M059J (cell line): Measurements from ENCODE around the gene NAALADL1. TPM values are rescaled to one million over a fixed set of nuclear protein-coding genes. Genes with fewer than 3 reads are reported as not detected.

ENCODE experiments used
- DNase-seq: peaks from one replicate; pipeline ENCODE4 v3.0.0-alpha.2; 2012; ENCODE audit warnings: low read depth
- total RNA-seq: library from RNA; depleted of rRNA; stranded (reverse); fragments of >200 nt; shearing (Covaris generic); gene quantifications from 2 replicates; pipeline ENCODE4 v1.2.3, GENCODE V29; 2014; rRNA removed

The NAALADL1 gene, protein sequence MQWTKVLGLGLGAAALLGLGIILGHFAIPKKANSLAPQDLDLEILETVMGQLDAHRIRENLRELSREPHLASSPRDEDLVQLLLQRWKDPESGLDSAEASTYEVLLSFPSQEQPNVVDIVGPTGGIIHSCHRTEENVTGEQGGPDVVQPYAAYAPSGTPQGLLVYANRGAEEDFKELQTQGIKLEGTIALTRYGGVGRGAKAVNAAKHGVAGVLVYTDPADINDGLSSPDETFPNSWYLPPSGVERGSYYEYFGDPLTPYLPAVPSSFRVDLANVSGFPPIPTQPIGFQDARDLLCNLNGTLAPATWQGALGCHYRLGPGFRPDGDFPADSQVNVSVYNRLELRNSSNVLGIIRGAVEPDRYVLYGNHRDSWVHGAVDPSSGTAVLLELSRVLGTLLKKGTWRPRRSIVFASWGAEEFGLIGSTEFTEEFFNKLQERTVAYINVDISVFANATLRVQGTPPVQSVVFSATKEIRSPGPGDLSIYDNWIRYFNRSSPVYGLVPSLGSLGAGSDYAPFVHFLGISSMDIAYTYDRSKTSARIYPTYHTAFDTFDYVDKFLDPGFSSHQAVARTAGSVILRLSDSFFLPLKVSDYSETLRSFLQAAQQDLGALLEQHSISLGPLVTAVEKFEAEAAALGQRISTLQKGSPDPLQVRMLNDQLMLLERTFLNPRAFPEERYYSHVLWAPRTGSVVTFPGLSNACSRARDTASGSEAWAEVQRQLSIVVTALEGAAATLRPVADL
- 0.34 TPM in 1 of 2 replicates, not detected in the other for total RNA-seq

DNA sequence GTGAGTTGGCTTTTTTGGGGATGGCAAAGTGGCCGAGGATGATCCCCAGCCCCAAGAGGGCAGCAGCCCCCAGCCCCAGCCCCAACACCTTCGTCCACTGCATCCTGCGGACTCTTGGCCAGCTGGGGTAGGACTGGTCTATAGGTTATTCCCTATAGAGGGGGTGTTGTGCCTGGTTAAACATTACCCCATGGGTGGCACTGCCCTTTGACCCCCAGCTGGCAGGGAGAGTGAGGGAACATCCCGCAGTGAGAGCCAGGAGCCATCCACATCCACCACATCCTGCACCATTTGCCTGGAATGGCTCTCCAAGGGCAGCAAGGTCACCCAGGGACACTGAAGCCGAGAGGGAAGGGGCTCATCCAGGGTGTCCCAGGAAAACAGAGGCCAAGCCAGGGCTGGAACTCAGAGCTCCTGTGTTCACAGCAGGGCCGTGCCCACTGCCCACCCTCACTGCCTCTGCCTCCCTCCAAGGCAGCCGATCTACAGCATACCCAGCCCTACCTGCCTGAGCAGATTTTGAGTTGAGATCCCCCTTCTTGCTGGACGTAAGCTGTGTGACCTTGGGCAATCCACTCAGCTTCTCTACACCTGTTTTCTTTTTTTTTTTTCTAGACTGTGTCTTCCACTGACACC is at the start of gene NAALADL1:
Gene NAALADL1 (minus strand): TSS at position 135 of the 636 bp plus-strand sequence. CDS start 32 bp downstream, at position 103.
- DNase-seq: no peak

DNA sequence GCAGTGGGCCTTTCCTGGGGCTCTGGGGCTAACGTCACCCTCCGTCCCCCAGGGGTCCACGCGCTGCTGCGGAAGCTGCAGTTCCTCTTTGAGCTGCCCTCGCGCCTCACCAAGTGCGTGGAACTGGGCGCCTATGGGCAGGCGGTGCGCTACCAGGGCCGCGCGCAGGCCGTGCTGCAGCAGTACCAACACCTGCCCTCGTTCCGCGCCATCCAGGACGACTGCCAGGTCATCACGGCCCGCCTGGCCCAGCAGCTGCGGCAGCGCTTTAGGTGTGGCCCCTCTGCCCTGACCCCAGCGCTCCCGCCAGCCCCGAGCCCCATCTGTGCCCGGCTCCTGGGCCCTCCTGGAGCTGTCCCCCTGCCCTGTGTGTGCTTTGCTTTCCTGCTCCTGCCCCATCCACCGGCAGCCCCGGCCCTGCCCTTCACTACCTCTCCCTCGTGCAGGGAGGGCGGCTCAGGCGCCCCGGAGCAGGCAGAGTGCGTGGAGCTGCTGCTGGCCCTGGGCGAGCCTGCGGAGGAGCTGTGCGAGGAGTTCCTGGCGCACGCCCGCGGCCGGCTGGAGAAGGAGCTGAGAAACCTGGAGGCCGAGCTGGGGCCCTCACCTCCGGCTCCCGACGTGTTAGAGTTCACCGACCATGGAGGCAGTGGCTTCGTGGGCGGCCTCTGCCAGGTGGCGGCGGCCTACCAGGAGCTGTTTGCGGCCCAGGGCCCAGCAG is 49.6 kb upstream of the NAALADL1 start:
- no peak for DNase-seq

DNA sequence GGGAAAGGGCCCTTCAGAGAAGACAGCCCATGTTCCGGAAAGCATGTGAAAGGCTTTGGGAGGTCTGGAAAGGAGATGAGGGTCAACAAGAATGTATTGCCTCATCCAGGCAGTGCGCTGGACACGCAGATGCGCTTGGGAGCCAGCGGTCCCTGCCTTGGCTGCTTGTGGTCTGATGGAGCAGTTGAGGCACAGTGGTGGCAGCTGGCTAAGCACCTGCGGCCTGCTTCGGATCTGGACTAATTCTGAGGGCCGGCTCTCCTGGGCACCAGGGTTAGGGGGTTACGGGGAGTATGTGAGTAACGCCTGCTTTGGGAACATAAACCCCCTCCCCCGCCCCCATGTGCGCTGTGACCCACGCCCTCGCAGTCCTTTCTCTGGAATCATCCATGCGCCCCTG is 48.7 kb upstream of the NAALADL1 start:
- no peak for DNase-seq

DNA sequence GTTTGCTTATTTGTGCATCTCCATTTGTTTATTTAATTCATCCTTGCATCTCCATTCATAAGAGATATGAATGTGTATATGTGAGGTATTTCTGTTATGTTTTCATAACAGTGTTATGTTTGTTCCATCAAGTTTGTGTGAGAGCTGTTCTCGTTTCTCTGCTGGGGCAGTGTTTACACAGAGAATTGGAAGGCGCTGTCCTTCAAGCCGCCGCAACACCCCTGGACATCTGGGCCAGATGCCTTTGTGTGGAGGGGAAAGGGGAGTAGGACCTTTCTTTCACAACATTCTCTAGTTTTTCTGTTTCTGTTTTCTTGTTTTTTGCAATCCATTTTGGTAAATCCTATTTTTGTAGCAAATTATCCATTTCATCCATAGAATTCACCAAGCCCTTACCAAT is 46.3 kb upstream of the NAALADL1 start:
- DNase-seq: no peak

DNA sequence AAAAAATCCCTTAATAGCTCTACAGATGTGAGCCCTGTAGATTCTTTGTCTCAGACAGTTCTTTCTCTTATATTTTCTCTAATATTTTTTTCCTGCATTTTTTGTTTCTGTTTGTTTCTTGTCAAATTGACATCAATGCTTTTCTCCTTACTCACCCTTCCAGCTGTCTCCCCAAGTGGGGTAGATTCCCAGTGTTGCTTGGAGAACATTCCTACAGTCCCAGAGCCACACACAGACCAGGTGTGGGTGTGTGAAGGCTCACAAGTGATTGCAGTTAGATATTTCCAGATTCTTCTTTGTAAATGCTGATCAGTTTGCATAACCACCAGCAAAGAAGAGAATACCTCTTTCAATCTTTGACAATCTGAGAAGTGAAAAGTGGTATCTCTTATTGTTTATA is 45.1 kb upstream of the NAALADL1 start:
- DNase-seq: no peak

DNA sequence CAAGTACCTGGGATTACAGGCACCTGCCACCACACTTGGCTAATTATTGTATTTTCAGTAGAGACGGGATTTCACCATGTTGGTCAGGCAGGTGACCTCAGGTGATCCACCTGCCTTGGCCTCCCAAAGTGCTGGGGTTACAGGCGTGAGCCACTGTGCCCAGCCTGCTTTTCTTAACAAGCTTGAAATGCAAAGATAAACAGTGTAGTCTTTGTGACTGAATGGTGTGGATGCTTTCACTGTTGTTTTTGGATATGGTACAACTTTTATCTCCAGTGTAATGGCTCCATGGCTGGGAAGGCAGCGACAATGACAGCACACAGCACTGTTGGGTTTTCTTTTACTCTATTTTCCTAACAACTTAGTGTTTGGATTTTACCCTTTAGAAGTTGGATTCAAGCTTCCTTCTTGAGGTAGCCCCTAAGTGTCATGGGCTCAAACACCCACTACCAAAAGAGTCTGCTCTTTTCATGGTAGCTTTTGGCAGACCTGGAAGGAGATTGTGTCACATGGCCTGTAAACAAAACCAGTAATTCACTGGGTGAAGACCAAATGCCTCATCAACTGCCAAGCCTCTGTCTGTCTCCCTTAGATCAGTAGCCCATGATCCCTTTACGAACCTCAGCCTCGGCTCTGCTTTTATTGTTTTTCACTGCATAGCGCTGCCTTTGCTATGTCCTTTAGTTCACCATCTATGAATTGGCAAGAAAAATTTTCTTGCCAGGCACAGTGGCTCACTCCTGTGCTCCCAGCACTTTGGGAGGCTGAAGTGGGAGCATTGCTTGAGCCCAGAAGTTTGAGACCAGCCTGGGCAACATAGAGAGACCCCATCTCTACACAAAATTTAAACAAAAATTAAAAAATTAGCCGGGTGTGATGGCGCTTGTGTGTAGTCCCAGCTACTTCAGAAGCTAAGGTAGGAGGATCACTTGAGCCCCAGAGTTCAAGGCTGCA is 44.1 kb upstream of the NAALADL1 start:
- peak; percentile 55 for DNase-seq

DNA sequence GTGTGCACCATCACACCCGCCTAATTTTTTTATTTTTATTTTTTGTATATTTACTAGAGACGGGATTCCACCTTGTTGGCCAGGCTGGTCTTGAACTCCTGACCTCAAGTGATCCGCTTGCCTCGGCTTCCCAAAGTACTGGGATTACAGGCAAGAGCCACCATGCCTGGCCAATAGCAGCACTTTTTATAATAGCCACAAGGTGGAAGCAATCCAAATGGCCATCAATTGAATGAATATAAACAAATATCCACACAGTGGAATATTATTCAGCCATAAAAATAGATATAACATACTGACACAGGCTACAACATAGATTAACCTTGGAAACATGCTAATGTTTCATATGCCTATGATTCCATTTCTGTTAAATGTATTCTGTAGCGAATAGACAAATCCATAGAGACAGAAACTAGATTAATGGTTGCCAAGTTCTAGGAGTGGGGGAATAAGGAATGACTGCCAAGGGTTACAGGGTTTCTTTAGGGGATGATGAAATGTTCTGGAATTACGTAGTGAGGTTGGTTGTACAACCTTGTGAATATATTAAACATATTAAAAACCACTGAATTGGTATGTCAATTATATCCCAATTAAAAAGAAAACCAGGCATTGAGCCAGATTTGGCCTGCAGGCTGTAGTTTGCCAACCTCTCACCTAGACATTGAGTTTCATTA is 42.5 kb upstream of the NAALADL1 start:
- no peak for DNase-seq

DNA sequence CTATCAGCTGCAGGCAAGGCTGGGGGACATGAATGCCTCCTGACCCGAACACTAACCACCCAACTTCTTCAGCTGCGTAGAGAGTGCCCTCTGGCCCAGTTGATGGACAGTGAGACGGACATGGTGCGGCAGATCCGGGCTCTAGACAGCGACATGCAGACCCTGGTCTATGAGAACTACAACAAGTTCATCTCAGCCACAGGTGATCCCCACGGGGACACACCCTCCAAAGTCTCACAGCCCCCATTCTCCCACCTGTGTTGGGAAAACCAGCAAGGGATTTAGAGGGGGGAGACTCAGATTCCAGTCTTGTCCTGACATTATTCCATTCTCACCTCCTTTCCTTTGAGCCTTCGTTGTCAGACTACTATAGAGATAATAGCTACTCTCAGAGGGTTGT is 38.6 kb upstream of the NAALADL1 start:
- DNase-seq: no peak

DNA sequence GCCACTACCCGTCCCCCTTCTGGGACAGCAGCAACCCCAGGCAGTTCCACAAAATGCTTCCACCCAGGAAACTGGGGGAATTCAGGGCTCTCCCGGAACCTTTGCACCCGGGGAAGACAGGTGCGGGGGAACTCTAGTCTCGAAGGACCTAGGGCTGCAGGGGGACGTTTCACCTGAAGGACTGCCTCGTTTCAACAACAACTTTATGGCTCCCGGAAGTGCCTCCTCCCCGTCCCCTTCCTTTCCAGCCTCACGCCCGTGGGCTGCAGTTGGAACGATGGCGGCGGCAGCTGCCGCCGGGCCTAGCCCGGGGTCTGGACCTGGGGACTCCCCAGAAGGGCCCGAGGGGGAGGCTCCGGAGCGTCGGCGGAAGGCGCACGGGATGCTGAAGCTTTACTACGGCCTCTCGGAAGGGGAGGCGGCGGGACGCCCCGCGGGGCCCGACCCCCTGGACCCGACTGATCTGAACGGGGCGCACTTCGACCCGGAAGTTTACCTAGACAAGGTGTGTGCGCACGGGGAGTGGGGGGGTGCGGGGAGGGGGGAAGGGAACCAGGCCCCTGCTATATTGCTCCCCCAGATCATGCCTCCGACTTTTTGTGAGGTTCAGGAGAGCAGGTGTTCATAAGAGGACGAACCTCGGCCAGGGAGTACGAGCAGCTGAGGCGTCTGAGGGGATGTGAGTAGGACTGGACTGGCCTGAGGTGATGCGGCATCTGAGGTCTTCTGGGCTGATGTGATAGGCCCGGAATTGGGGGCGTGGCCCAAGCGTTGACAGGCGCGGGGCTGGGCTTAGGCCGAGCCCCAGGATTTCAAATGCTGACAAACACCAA is 37.8 kb upstream of the NAALADL1 start, which contains the start of gene VPS51:
Gene VPS51 (plus strand): TSS at position 241 of the 833 bp plus-strand sequence. CDS start 37 bp downstream, at position 278.
- peak; percentile 91 for DNase-seq

DNA sequence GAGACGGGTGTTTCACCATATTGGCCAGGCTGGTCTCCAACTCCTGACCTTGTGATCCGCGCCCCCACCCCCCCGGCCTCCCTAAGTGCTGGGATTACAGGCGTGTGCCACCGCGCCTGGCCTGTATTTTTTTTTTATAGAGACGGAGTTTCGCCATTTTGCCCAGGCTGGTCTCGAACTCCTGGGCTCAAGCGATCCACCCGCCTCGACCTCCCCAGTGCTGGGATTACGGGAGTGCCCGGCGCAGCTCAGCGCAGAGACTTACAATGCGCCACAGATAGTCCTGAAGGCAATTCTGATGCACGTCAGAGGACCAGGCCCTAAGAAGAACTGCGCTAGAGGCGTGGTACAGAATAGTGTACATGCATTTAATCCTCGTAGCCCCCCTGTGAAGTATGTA is 37.1 kb upstream of the NAALADL1 start:
- no peak for DNase-seq

DNA sequence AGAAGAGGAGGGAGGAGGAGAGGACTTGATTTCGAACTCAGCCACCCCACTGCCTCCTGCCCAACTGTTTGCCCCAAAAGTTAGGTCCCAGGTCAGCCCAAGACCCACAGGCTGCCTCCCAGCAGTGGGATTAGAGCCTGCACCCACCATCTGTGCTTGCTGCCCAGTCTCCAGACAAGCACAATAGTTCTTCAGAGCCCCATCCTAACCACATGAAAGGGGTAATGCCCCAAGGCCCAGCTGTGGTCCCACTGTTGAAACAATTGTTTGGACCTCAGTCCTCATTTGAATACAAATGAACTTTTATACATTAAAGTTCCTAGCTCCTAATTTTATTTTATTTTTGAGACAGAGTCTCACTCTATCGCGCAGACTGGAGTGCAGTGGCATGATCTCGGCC is 32.3 kb upstream of the NAALADL1 start:
- DNase-seq: no peak

DNA sequence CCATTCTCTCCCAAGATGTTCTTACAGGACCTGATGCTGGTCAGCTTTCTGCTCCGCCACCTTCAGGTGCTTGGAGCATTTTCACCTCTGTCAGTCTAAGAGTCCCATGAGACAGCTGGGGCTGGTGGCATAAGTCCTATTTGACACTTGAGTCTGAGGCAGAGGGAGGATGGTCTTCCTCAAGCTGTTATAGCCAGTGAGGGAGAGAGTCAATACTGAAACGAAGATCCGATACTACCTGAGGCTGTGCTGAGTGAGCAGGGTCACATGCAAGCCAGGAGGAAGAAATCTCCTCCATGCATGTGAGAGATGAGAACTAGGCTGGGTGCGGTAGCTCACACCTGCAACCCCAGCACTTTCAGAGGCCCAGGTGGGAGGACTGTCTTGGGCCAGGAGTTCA is 31.3 kb upstream of the NAALADL1 start:
- no peak for DNase-seq

DNA sequence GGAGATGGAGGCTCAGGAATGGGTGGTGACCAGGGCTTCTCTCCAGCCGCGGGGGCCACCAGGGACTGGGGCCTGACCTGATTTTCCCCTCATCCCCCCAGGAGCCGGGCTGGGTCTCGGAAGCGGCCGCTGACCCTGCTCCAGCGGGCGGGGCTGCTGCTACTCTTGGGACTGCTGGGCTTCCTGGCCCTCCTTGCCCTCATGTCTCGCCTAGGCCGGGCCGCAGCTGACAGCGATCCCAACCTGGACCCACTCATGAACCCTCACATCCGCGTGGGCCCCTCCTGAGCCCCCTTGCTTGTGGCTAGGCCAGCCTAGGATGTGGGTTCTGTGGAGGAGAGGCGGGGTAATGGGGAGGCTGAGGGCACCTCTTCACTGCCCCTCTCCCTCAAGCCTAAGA is 29.5 kb upstream of the NAALADL1 start:
- no peak for DNase-seq

DNA sequence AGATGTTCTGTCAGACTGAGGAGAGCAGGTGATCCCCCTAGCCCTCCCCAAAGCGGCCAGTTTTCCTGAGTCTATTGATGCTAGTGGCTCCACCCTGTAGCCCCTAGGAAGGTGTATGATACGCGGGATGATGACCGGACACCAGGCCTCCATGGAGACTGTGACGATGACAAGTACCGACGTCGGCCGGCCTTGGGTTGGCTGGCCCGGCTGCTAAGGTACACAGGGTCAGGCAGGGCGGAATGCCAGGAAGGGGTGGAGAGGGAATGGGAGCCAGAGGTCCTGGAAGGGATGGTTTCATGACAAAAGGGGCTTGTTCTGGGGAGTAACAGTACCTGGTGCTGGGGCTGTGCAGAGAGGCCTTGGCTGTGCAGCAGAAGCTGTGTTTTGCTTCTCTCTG is 28.9 kb upstream of the NAALADL1 start:
- DNase-seq: no peak

DNA sequence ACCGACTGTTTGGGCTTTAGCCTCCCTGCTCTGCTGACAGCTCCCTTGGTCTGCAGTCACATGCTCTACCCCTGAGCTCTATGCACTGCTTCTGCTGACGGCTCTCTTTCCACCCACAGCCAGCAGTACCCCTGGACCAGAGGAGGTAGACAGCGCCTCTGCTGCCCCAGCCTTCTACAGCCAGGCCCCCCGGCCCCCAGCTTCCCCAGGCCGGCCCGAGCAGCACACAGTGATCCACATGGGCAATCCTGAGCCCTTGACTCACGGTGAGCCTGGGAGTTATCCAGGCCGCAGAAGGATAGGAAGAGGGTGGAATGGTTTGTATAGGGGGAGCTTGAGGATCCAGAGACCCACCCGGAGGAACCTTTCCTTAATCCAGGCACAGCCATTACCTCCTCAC is 28.5 kb upstream of the NAALADL1 start:
- no peak for DNase-seq

DNA sequence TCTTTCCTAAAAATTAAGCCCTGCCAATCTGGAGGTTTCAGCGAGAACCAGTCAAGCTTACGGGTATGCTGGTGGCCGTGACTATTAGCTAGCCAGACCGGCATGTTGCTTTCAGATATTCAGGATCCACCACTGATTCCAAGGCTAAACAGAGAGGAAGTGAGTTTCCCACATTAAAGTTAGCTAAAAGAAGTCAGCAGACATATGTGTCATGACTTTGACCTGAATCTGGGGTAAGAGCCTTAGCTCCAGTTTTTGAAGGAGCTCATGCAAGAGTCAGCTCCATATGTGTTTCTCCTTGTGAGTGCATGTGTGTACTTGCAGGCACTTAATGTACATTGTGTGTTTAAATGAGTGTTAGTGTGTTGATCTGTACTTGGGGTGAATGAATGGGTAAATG is 27.1 kb upstream of the NAALADL1 start:
- no peak for DNase-seq

DNA sequence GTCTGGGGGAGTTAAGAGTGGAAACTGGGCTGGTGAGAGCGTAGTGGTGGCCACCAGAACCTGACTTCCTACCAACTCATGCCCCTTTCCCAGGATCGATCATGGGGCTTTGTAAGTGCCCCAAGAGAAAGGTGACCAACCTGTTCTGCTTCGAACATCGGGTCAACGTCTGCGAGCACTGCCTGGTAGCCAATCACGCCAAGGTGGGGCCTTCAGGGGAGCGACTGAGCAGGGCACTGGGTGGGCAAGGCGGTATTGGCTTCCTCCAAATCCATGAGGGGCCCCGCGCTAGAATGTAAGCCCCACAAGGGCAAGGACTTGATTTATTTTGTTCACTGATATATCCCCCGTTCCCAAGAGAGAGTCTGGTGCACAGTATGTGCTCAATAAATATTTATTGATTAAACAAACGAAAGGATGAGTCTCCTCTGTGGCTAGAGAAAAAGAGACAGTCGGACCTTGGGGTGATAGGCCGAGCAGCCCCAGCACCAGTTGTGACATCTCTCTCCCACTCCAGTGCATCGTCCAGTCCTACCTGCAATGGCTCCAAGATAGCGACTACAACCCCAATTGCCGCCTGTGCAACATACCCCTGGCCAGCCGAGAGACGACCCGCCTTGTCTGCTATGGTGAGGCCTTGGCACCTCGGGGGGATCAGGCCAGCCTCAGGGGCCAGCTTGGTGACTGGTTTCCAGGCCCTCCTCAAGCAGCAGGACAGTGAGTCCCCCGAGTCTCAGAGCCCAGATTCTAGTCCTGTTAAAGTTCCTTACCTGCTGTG is 26.4 kb upstream of the NAALADL1 start:
- DNase-seq: no peak

DNA sequence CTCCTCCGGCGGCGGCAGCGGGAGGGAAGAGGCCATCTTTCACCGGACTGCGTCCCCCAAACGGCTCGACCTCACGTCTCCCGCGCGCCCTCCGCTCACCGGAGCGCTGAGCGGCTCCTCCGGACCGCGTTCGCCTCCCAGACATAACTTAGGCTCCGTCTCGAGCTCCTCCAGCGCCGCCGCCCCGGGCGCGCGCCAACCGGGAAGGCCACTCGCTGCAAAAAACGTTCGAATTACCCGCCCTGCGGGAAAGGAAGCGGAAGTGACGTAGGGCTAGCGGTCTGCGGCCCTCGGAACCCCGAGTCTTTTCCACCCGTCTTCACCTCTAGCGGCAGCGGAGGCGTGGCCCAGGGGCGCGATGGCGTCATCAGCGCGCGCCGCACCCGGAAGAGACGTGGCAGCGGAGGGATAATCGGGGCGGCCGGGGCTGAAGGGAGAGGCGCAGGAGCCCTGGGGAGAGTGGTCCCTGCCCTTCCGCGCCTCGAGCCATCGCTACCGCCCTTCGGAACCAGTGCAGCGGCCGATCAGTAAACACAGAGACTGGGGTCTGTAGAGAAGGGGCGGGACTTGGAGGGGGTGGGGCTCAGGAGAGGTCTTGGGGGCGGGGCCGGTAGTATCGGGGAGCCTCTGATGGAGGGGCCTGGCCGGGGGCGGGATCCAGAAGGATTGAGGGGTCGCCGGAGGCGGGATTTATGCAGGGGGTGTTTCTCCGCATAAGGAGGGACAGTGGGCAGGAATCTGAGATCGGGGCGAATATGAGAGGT is 25.7 kb upstream of the NAALADL1 start, which contains the start of the genes CDCA5 and ZFPL1:
Gene CDCA5 (minus strand): TSS at position 207 of the 764 bp plus-strand sequence. CDS start 62 bp downstream, at position 145.
Gene ZFPL1 (plus strand): TSS at position 389 of the 764 bp plus-strand sequence. CDS start 477 bp downstream, outside the sequence.
- peak; percentile 94 for DNase-seq
